ENCODE data around the gene RPL7A. TPM values are rescaled to one million over a fixed set of nuclear protein-coding genes. Genes with fewer than 3 reads are reported as not detected.

RPL7A gene
- total and polyA plus RNA-seq, 2 of the 13 experiments (the other 11 are each of a cell fraction or from before 2014, with no cell fraction given) = 2,401 to 2,938 TPM

- no peak for TF ChIP-seq TRAFD1 (CRISPR knock-in tag; IDR thresholded peaks at IDR 0.05; ENCODE audit: borderline replicate concordance)
- no peak for TF ChIP-seq ZNF547 (CRISPR knock-in tag; IDR thresholded peaks at IDR 0.05)
- TF ChIP-seq CTCF (CRISPR knock-in tag; IDR thresholded peaks at IDR 0.05) = peak; percentile 81
- no peak for TF ChIP-seq WIZ (CRISPR knock-in tag; IDR thresholded peaks at IDR 0.05)
- TF ChIP-seq, protein P1, sequence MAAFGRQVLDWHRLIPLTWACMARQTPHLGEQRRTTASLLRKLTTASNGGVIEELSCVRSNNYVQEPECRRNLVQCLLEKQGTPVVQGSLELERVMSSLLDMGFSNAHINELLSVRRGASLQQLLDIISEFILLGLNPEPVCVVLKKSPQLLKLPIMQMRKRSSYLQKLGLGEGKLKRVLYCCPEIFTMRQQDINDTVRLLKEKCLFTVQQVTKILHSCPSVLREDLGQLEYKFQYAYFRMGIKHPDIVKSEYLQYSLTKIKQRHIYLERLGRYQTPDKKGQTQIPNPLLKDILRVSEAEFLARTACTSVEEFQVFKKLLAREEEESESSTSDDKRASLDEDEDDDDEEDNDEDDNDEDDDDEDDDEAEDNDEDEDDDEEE (CRISPR knock-in tag; IDR thresholded peaks at IDR 0.05) = no peak; the same call in 1 of the 2 replicates
- TF ChIP-seq RBM22 (optimal IDR thresholded peaks at IDR 0.05; ENCODE audit: low read length) = peak; percentile 86
- TF ChIP-seq, protein P2, sequence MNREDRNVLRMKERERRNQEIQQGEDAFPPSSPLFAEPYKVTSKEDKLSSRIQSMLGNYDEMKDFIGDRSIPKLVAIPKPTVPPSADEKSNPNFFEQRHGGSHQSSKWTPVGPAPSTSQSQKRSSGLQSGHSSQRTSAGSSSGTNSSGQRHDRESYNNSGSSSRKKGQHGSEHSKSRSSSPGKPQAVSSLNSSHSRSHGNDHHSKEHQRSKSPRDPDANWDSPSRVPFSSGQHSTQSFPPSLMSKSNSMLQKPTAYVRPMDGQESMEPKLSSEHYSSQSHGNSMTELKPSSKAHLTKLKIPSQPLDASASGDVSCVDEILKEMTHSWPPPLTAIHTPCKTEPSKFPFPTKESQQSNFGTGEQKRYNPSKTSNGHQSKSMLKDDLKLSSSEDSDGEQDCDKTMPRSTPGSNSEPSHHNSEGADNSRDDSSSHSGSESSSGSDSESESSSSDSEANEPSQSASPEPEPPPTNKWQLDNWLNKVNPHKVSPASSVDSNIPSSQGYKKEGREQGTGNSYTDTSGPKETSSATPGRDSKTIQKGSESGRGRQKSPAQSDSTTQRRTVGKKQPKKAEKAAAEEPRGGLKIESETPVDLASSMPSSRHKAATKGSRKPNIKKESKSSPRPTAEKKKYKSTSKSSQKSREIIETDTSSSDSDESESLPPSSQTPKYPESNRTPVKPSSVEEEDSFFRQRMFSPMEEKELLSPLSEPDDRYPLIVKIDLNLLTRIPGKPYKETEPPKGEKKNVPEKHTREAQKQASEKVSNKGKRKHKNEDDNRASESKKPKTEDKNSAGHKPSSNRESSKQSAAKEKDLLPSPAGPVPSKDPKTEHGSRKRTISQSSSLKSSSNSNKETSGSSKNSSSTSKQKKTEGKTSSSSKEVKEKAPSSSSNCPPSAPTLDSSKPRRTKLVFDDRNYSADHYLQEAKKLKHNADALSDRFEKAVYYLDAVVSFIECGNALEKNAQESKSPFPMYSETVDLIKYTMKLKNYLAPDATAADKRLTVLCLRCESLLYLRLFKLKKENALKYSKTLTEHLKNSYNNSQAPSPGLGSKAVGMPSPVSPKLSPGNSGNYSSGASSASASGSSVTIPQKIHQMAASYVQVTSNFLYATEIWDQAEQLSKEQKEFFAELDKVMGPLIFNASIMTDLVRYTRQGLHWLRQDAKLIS (CRISPR knock-in tag; IDR thresholded peaks at IDR 0.05) = no peak
- no peak for TF ChIP-seq HOXA7 (CRISPR knock-in tag; IDR thresholded peaks at IDR 0.05)
- TF ChIP-seq ZNF747 (CRISPR knock-in tag; IDR thresholded peaks at IDR 0.05; ENCODE audit: borderline replicate concordance) = no peak
- TF ChIP-seq, protein P3, sequence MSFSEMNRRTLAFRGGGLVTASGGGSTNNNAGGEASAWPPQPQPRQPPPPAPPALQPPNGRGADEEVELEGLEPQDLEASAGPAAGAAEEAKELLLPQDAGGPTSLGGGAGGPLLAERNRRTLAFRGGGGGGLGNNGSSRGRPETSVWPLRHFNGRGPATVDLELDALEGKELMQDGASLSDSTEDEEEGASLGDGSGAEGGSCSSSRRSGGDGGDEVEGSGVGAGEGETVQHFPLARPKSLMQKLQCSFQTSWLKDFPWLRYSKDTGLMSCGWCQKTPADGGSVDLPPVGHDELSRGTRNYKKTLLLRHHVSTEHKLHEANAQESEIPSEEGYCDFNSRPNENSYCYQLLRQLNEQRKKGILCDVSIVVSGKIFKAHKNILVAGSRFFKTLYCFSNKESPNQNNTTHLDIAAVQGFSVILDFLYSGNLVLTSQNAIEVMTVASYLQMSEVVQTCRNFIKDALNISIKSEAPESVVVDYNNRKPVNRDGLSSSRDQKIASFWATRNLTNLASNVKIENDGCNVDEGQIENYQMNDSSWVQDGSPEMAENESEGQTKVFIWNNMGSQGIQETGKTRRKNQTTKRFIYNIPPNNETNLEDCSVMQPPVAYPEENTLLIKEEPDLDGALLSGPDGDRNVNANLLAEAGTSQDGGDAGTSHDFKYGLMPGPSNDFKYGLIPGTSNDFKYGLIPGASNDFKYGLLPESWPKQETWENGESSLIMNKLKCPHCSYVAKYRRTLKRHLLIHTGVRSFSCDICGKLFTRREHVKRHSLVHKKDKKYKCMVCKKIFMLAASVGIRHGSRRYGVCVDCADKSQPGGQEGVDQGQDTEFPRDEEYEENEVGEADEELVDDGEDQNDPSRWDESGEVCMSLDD (CRISPR knock-in tag; IDR thresholded peaks at IDR 0.05; ENCODE audit: borderline replicate concordance) = no peak
- no peak for TF ChIP-seq DR1 (CRISPR knock-in tag; IDR thresholded peaks at IDR 0.05)
- TF ChIP-seq SRF (IDR thresholded peaks at IDR 0.05; ENCODE audit: low read depth, low read length) = no peak
- TF ChIP-seq ZFP91 (CRISPR knock-in tag; IDR thresholded peaks at IDR 0.05; ENCODE audit: borderline replicate concordance) = peak; percentile 80
- no peak for TF ChIP-seq ZNF326 (CRISPR knock-in tag; IDR thresholded peaks at IDR 0.05; ENCODE audit: borderline replicate concordance)
- no peak for TF ChIP-seq NFIC (IDR thresholded peaks at IDR 0.05; ENCODE audit: low read length)
Measured at GRCh38 chr9:133351908-133352634, 4.1 kb downstream of the RPL7A start (continued).

Data from HepG2 (cell line).